Keratinocyte (primary cell): ENCODE results near the gene ACP1. TPM values are rescaled to one million over a fixed set of nuclear protein-coding genes. Genes with fewer than 3 reads are reported as not detected.

Experiments
- DNase-seq: peaks from one replicate; pipeline ENCODE4 v3.0.0-alpha.2; 2011; ENCODE audit warnings: low read depth, missing footprints, low spot score
- FAIRE-seq: peaks from 2 replicates; lab custom pipeline; 2011; peaks lifted over from hg19 to GRCh38; lab: Jason Lieb, UNC
- H2AFZ ChIP-seq: 2 replicates; pipeline ENCODE4 v1.6.0; 2012; ENCODE audit warnings: low read length, control low read depth, inconsistent platforms; ENCODE audit not compliant: control insufficient read depth
- H3K27ac ChIP-seq: 2 replicates; pipeline ENCODE4 v1.5.1; 2011; ENCODE audit warnings: low read length; ENCODE audit not compliant: control insufficient read depth, insufficient read depth
- H3K27me3 ChIP-seq: 3 replicates; pipeline ENCODE4 v1.6.0; 2011; ENCODE audit warnings: low read length; ENCODE audit not compliant: control insufficient read depth, insufficient read depth; ENCODE audit errors: extremely low read depth
- H3K36me3 ChIP-seq, 2 experiments: 2 replicates in 1 of 2; 3 replicates in 1 of 2; pipeline ENCODE4 v1.5.1; 2011; ENCODE audit warnings: low read length in 2 of 2, mild to moderate bottlenecking in 1 of 2; ENCODE audit not compliant: control insufficient read depth in 2 of 2, insufficient read depth in 2 of 2; ENCODE audit errors: extremely low read depth in 1 of 2
- H3K4me1 ChIP-seq: 3 replicates; pipeline ENCODE4 v1.5.1; 2011; ENCODE audit warnings: low read length; ENCODE audit not compliant: control insufficient read depth, insufficient read depth; ENCODE audit errors: extremely low read depth
- H3K4me2 ChIP-seq: 3 replicates; pipeline ENCODE4 v1.6.0; 2011; ENCODE audit warnings: low read depth, low read length; ENCODE audit not compliant: control insufficient read depth, insufficient read depth; ENCODE audit errors: extremely low read depth
- H3K4me3 ChIP-seq, 3 experiments: fragments of 200-600 bp in 1 of 3; sonication (generic) in 1 of 3; 2 replicates in 2 of 3; 3 replicates in 1 of 3; pipeline ENCODE4 v1.5.1; 2011 to 2016; ENCODE audit warnings: low read length in 3 of 3, mild to moderate bottlenecking in 3 of 3, control low read depth in 2 of 3, inconsistent platforms in 1 of 3, low read depth in 1 of 3, mixed read lengths in 1 of 3, mixed run types in 1 of 3, moderate library complexity in 1 of 3; ENCODE audit not compliant: control insufficient read depth in 2 of 3, insufficient read depth in 2 of 3; ENCODE audit errors: extremely low read depth in 1 of 3
- H3K79me2 ChIP-seq: 2 replicates; pipeline ENCODE4 v1.6.0; 2012; ENCODE audit warnings: low read length; ENCODE audit not compliant: control insufficient read depth, insufficient read depth
- H3K9ac ChIP-seq: 3 replicates; pipeline ENCODE4 v1.6.0; 2011; ENCODE audit warnings: low read length; ENCODE audit not compliant: control insufficient read depth, insufficient read depth; ENCODE audit errors: extremely low read depth
- H3K9me1 ChIP-seq: 3 replicates; pipeline ENCODE4 v1.6.0; 2011; ENCODE audit warnings: low read length; ENCODE audit not compliant: control insufficient read depth, insufficient read depth; ENCODE audit errors: extremely low read depth
- H3K9me3 ChIP-seq: 2 replicates; pipeline ENCODE4 v1.5.1; 2012; ENCODE audit warnings: low read depth, low read length; ENCODE audit not compliant: control insufficient read depth
- H4K20me1 ChIP-seq: 3 replicates; pipeline ENCODE4 v1.6.0; 2011; ENCODE audit warnings: low read length; ENCODE audit not compliant: control insufficient read depth, insufficient read depth; ENCODE audit errors: extremely low read depth
- EZH2 ChIP-seq: IDR thresholded peaks from one replicate; pipeline ENCODE4 v1.6.1; 2012; ENCODE audit warnings: inconsistent platforms, mild to moderate bottlenecking, low read length, moderate library complexity
- dilution Hi-C: fragments of 300-500 bp; cut with MboI; formaldehyde crosslinking; loops from one replicate; pipeline ENCODE4 v1.7.0; 2020; ENCODE audit warnings: low sequenced_read_pairs; ENCODE audit not compliant: extremely low pct_ligation_motif_present
- polyA plus RNA-seq, 5 experiments: library from polyadenylated mRNA; depleted of rRNA in 3 of 5; stranded (reverse) in 3 of 5; stranded (forward) in 1 of 5; unstranded in 1 of 5; fragments of >200 nt; gene quantifications; 1 replicate in 1 of 5; 2 replicates in 3 of 5; 3 replicates in 1 of 5; pipeline versions ENCODE4 v1.2.1 to v1.2.3, GENCODE V29; 2011 to 2012; ENCODE audit warnings: missing spikeins in 2 of 5, low read depth in 1 of 5, low replicate concordance in 1 of 5
- TF ChIP-seq, protein P1 (sequence below), 3 experiments: IDR thresholded peaks in 1 of 3; conservative IDR thresholded peaks in 1 of 3; optimal IDR thresholded peaks in 1 of 3; 2 replicates in 2 of 3; 3 replicates in 1 of 3; pipeline versions ENCODE3 to v1.5.1; 2011; ENCODE audit warnings: low read length in 3 of 3, mild to moderate bottlenecking in 3 of 3, moderate library complexity in 2 of 3, control low read depth in 1 of 3, inconsistent platforms in 1 of 3; ENCODE audit not compliant: insufficient read depth in 2 of 3; ENCODE audit errors: extremely low read depth in 1 of 3

ACP1 gene
- polyA plus RNA-seq, 1 donor (not counting 4 experiments of a cell fraction or from before 2014, with no cell fraction given), result 123 TPM

DNA sequence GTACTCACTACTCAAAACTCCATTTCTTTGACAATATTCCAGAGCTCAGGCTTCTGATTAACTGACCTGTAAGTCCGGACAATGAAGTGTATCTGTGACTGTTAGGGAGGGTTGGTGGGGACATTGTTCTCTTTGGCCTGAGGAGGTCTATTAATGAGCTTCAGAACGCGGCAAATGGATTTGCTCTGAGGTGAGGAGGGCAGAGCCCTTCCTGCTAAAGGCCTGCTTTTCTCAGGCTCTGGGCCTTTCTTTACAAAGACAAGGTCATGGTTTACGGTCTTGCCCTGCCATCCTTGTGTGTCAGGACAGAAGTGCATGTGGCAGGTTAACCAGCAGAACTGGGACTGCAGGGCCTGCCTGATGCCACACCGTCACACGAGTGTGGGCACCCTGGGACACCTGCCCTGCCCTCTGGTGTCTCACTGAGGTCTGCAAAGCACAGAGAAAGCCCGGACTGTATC, 15.9 kb downstream of the ACP1 start:
- Histone ChIP-seq H3K9me3 (no peaks in the 10 kb centered on the region), H2AFZ (no peak overlapping the region), H3K4me1 (no peaks in the 10 kb centered on the region), H3K9me1 (no peaks in the 10 kb centered on the region), H3K4me2 (no peak overlapping the region), H3K4me3 (no peak overlapping the region), H3K79me2 (peaks cover 13% of the 10 kb centered on the region), H3K27ac (no peak overlapping the region), H4K20me1 (peaks cover 2% of the 10 kb centered on the region), H3K27me3 (no peaks in the 10 kb centered on the region), H3K9ac (no peak overlapping the region), H3K36me3 (peaks cover 11 to 16% of the 10 kb centered on the region in 2 experiments)
- DNase-seq, result no peak
- dilution Hi-C loops, result no loop called here
- TF ChIP-seq, protein P1, sequence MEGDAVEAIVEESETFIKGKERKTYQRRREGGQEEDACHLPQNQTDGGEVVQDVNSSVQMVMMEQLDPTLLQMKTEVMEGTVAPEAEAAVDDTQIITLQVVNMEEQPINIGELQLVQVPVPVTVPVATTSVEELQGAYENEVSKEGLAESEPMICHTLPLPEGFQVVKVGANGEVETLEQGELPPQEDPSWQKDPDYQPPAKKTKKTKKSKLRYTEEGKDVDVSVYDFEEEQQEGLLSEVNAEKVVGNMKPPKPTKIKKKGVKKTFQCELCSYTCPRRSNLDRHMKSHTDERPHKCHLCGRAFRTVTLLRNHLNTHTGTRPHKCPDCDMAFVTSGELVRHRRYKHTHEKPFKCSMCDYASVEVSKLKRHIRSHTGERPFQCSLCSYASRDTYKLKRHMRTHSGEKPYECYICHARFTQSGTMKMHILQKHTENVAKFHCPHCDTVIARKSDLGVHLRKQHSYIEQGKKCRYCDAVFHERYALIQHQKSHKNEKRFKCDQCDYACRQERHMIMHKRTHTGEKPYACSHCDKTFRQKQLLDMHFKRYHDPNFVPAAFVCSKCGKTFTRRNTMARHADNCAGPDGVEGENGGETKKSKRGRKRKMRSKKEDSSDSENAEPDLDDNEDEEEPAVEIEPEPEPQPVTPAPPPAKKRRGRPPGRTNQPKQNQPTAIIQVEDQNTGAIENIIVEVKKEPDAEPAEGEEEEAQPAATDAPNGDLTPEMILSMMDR (optimal IDR thresholded peaks at IDR 0.05 in 1 of 3, IDR thresholded peaks at IDR 0.05 in 1 of 3, conservative IDR thresholded peaks at IDR 0.05 in 1 of 3; ENCODE audit: extremely low read depth in 1 of 3, insufficient read depth in 2 of 3, low read length in 3 of 3), result no peak
- TF ChIP-seq EZH2, result no peak
- FAIRE-seq, result no peak

DNA sequence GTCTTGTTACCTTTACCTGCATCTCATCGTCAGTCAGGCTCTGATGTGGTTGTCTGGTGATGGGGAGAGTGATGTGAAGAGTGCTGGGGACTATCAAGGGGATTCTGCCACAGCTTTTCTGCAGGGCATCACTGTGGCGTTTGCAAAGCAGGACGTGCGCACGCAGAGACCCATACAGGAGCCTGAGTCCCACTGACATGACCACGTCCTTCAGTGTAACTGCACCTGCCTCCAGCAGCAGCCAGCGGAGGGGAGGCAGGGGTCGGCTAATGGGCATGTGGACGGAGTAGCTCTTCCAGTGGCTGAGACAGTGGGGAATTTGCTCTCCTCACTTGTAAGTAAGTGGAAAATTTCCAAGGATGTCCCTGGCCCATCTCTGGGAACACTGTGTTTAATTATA, 16.6 kb downstream of the ACP1 start:
- Histone ChIP-seq H3K4me3 (no peak overlapping the region), H3K4me1 (no peaks in the 10 kb centered on the region), H3K9ac (no peak overlapping the region), H2AFZ (no peak overlapping the region), H4K20me1 (peaks cover 2% of the 10 kb centered on the region), H3K36me3 (peaks cover 9 to 16% of the 10 kb centered on the region in 2 experiments), H3K27me3 (no peaks in the 10 kb centered on the region), H3K9me3 (no peaks in the 10 kb centered on the region), H3K27ac (no peak overlapping the region), H3K4me2 (no peak overlapping the region), H3K79me2 (peaks cover 7% of the 10 kb centered on the region), H3K9me1 (no peaks in the 10 kb centered on the region)
- TF ChIP-seq EZH2, result no peak
- TF ChIP-seq, protein P1 (optimal IDR thresholded peaks at IDR 0.05 in 1 of 3, IDR thresholded peaks at IDR 0.05 in 1 of 3, conservative IDR thresholded peaks at IDR 0.05 in 1 of 3; ENCODE audit: extremely low read depth in 1 of 3, insufficient read depth in 2 of 3, low read length in 3 of 3), result no peak
- FAIRE-seq, result no peak
- DNase-seq, result no peak
- dilution Hi-C loops, result no loop called here
